ENCODE data around the gene DEFB121. TPM values are rescaled to one million over a fixed set of nuclear protein-coding genes. Genes with fewer than 3 reads are reported as not detected.
"Not testable (repeated sequence)": the region's sequence is repeated elsewhere in the genome, so short reads cannot be mapped to it uniquely, and the experiment has no call there.

The DEFB121 gene
- total and polyA plus RNA-seq, 2 donors = not detected

GRCh38 chr20:31410011-31410410 is 4.0 kb upstream of the DEFB121 start:
- 43% methylated on average over 1 of the region's 1 CpG for WGBS
- Histone ChIP-seq H3K27ac (ENCODE audit: low read depth) (no peak overlapping the region), H3K4me3 (ENCODE audit: low read depth, low read length) (no peak overlapping the region), H3K4me1 (ENCODE audit: insufficient read depth) (no peaks in the 10 kb centered on the region), H3K36me3 (ENCODE audit: insufficient read depth) (no peaks in the 10 kb centered on the region)
- DNase-seq (ENCODE audit: extremely low spot score) = no peak

- WGBS = 60% methylated on average over 1 of the region's 1 CpG
- Histone ChIP-seq H3K27ac (ENCODE audit: low read depth) (no peak overlapping the region), H3K4me3 (ENCODE audit: low read depth, low read length) (no peak overlapping the region), H3K4me1 (ENCODE audit: insufficient read depth) (no peaks in the 10 kb centered on the region), H3K36me3 (ENCODE audit: insufficient read depth) (no peaks in the 10 kb centered on the region)
- no peak for DNase-seq (ENCODE audit: extremely low spot score)
Observed at GRCh38 chr20:31403886-31404285, 2.1 kb downstream of the DEFB121 start.

- DNase-seq (ENCODE audit: extremely low spot score) = no peak
- H3K4me3 ChIP-seq (ENCODE audit: low read depth, low read length) = no peak overlapping the region
- no peaks in the 10 kb centered on the region for H3K36me3 ChIP-seq (ENCODE audit: insufficient read depth)
- whole genome bisulfite sequencing = 46% methylated on average over 3 of the region's 3 CpGs
- H3K4me1 ChIP-seq (ENCODE audit: insufficient read depth) = no peaks in the 10 kb centered on the region
- no peak overlapping the region for H3K27ac ChIP-seq (ENCODE audit: low read depth)
Observed at GRCh38 chr20:31394900-31395299, 11.1 kb downstream of the DEFB121 start.

- Histone ChIP-seq H3K36me3 (ENCODE audit: insufficient read depth) (no peaks in the 10 kb centered on the region), H3K4me1 (ENCODE audit: insufficient read depth) (no peaks in the 10 kb centered on the region), H3K27ac (ENCODE audit: low read depth) (no peak overlapping the region), H3K4me3 (ENCODE audit: low read depth, low read length) (no peak overlapping the region)
- no peak for DNase-seq (ENCODE audit: extremely low spot score)
- 66% methylated on average over 2 of the region's 2 CpGs for WGBS
Observed at GRCh38 chr20:31392836-31393235, 13.2 kb downstream of the DEFB121 start.

GRCh38 chr20:31390490-31390889 is 15.5 kb downstream of the DEFB121 start, which contains the start of gene DEFB119:
Gene DEFB119 (minus strand): TSS chr20:31390590. CDS start chr20:31390483, 107 bp downstream.
- Histone ChIP-seq H3K36me3 (ENCODE audit: insufficient read depth) (no peaks in the 10 kb centered on the region), H3K4me3 (ENCODE audit: low read depth, low read length) (no peak within 1 kb of the TSS), H3K4me1 (ENCODE audit: insufficient read depth) (no peaks in the 10 kb centered on the region), H3K27ac (ENCODE audit: low read depth) (no peak within 1 kb of the TSS)
- WGBS = 49% methylated on average over 1 of the region's 1 CpG
- no peak for DNase-seq (ENCODE audit: extremely low spot score)

GRCh38 chr20:31374346-31374745 is 31.7 kb downstream of the DEFB121 start:
- WGBS = 64% methylated on average over 2 of the region's 2 CpGs
- Histone ChIP-seq H3K4me1 (ENCODE audit: insufficient read depth) (no peaks in the 10 kb centered on the region), H3K36me3 (ENCODE audit: insufficient read depth) (no peaks in the 10 kb centered on the region), H3K4me3 (ENCODE audit: low read depth, low read length) (no peak overlapping the region), H3K27ac (ENCODE audit: low read depth) (no peak overlapping the region)
- no peak for DNase-seq (ENCODE audit: extremely low spot score)

GRCh38 chr20:31368301-31368700 is 37.7 kb downstream of the DEFB121 start, which contains the start of gene DEFB118:
Gene DEFB118 (plus strand): TSS chr20:31368601. CDS start chr20:31368651, 50 bp downstream.
- DNase-seq (ENCODE audit: extremely low spot score) = no peak
- WGBS = 66% methylated on average over 2 of the region's 2 CpGs
- no peaks in the 10 kb centered on the region for H3K36me3 ChIP-seq (ENCODE audit: insufficient read depth)
- no peak within 1 kb of the TSS for H3K27ac ChIP-seq (ENCODE audit: low read depth)
- H3K4me1 ChIP-seq (ENCODE audit: insufficient read depth) = no peaks in the 10 kb centered on the region
- no peak within 1 kb of the TSS for H3K4me3 ChIP-seq (ENCODE audit: low read depth, low read length)

- not testable (repeated sequence) for H3K36me3 ChIP-seq (ENCODE audit: insufficient read depth); DNase-seq (ENCODE audit: extremely low spot score); H3K27ac ChIP-seq (ENCODE audit: low read depth); H3K4me3 ChIP-seq (ENCODE audit: low read depth, low read length); H3K4me1 ChIP-seq (ENCODE audit: insufficient read depth)
- WGBS = 78% methylated on average over 5 of the region's 5 CpGs
Observed at GRCh38 chr20:31364272-31364671, 41.7 kb downstream of the DEFB121 start.

- WGBS = 70% methylated on average over 4 of the region's 4 CpGs
- H3K4me1 ChIP-seq (ENCODE audit: insufficient read depth) = no peaks in the 10 kb centered on the region
- DNase-seq (ENCODE audit: extremely low spot score) = no peak
- H3K36me3 ChIP-seq (ENCODE audit: insufficient read depth) = no peaks in the 10 kb centered on the region
- no peak overlapping the region for H3K4me3 ChIP-seq (ENCODE audit: low read depth, low read length)
- H3K27ac ChIP-seq (ENCODE audit: low read depth) = no peak overlapping the region
Observed at GRCh38 chr20:31363295-31363694, 42.7 kb downstream of the DEFB121 start.

- Histone ChIP-seq H3K4me1 (ENCODE audit: insufficient read depth) (no peaks in the 10 kb centered on the region), H3K36me3 (ENCODE audit: insufficient read depth) (no peaks in the 10 kb centered on the region), H3K27ac (ENCODE audit: low read depth) (no peak overlapping the region), H3K4me3 (ENCODE audit: low read depth, low read length) (no peak overlapping the region)
- DNase-seq (ENCODE audit: extremely low spot score) = no peak
- 65% methylated on average over 1 of the region's 1 CpG for WGBS
Observed at GRCh38 chr20:31355981-31356380, 50.0 kb downstream of the DEFB121 start.

Small RNA genes lying within 50 kb of the gene (small RNA-seq; reads per million reads assigned to genes)
- not detected for gene DEFB117
- gene RF00561 = not detected
- gene RNA5SP480 = not detected

Other genes starting within 250 kb of the DEFB121 start
- not detected for gene DEFB115, start 148.6 kb downstream of the DEFB121 start, total RNA-seq
- not detected for gene DEFB115, start 148.6 kb downstream of the DEFB121 start, polyA plus RNA-seq
- gene DEFB116, start 97.6 kb downstream of the DEFB121 start, total RNA-seq = not detected
- not detected for gene DEFB116, start 97.6 kb downstream of the DEFB121 start, polyA plus RNA-seq
- gene DEFB118, start 37.6 kb downstream of the DEFB121 start, total RNA-seq = not detected
- gene DEFB118, start 37.6 kb downstream of the DEFB121 start, polyA plus RNA-seq = not detected
- gene DEFB119, start 15.6 kb downstream of the DEFB121 start, total RNA-seq = not detected
- gene DEFB119, start 15.6 kb downstream of the DEFB121 start, polyA plus RNA-seq = not detected
- gene DEFB123, start 34.4 kb upstream of the DEFB121 start, total RNA-seq = not detected
- gene DEFB123, start 34.4 kb upstream of the DEFB121 start, polyA plus RNA-seq = not detected
- not detected for gene DEFB124, start 68.9 kb upstream of the DEFB121 start, total RNA-seq
- 0.52 TPM for gene DEFB124, start 68.9 kb upstream of the DEFB121 start, polyA plus RNA-seq
- 4.1 TPM for gene REM1, start 69.1 kb upstream of the DEFB121 start, total RNA-seq
- gene REM1, start 69.1 kb upstream of the DEFB121 start, polyA plus RNA-seq = 4.8 TPM
- gene HM13, start 108.2 kb upstream of the DEFB121 start, total RNA-seq = 48.8 TPM
- gene HM13, start 108.2 kb upstream of the DEFB121 start, polyA plus RNA-seq = 90.4 TPM
- gene ID1, start 199.1 kb upstream of the DEFB121 start, total RNA-seq = 500 TPM
- 683 TPM for gene ID1, start 199.1 kb upstream of the DEFB121 start, polyA plus RNA-seq
- 4.8 TPM for gene COX4I2, start 231.7 kb upstream of the DEFB121 start, total RNA-seq
- 10.1 TPM for gene COX4I2, start 231.7 kb upstream of the DEFB121 start, polyA plus RNA-seq